Gastroesophageal sphincter (tissue), 4 donors: ENCODE results near the gene ZNF345. TPM values are rescaled to one million over a fixed set of nuclear protein-coding genes. Genes with fewer than 3 reads are reported as not detected.

Source experiments
- ATAC-seq: fragments of 150-250 bp; one replicate; pipeline ENCODE4 v1.9.1; 2016; ENCODE audit warnings: mild to moderate bottlenecking, moderate library complexity
- H3K27ac ChIP-seq, 4 donors: fragments of 200-600 bp; sonication (generic) in 3 of 4; 1 replicate in 3 of 4; 2 replicates in 1 of 4; pipeline ENCODE4 v1.5.1; 2016 to 2019
- H3K27me3 ChIP-seq: fragments of 200-600 bp; sonication (generic); one replicate; pipeline ENCODE4 v1.5.1; 2019
- H3K36me3 ChIP-seq, 2 donors: fragments of 200-600 bp; sonication (generic); one replicate each; pipeline ENCODE4 v1.5.1; 2019; ENCODE audit warnings: control low read depth in 1 of 2
- H3K4me1 ChIP-seq, 3 donors: fragments of 200-600 bp; sonication (generic); 1 replicate in 2 of 3; 2 replicates in 1 of 3; pipeline ENCODE4 v1.5.1; 2016 to 2019; ENCODE audit warnings: control low read depth in 2 of 3
- H3K4me3 ChIP-seq, 2 donors: fragments of 200-600 bp; sonication (generic); one replicate each; pipeline ENCODE4 v1.5.1; 2019; ENCODE audit warnings: mild to moderate bottlenecking in 1 of 2, moderate library complexity in 1 of 2
- H3K9me3 ChIP-seq, 3 donors: fragments of 200-600 bp; sonication (generic); one replicate each; pipeline ENCODE4 v1.5.1; 2017 to 2019; ENCODE audit warnings: control low read depth in 2 of 3
- CTCF ChIP-seq, 4 experiments: fragments of 200-600 bp in 2 of 4; fragments of 450-650 bp in 2 of 4; sonication (generic) in 1 of 4; IDR thresholded peaks; one replicate each; pipeline ENCODE4 v1.5.1; 2017 to 2019; ENCODE audit warnings: antibody characterized with exemption in 4 of 4, mild to moderate bottlenecking in 2 of 4, moderate library complexity in 2 of 4
- EP300 ChIP-seq: sonication (generic); formaldehyde crosslinking; IDR thresholded peaks from one replicate; pipeline ENCODE4 v1.6.1; 2017; ENCODE audit warnings: antibody characterized with exemption, mild to moderate bottlenecking
- POLR2A ChIP-seq, 2 donors: fragments of 450-650 bp; IDR thresholded peaks; one replicate each; pipeline ENCODE4 v1.6.1; 2017; ENCODE audit warnings: antibody characterized with exemption in 2 of 2, mild to moderate bottlenecking in 2 of 2, moderate library complexity in 1 of 2
- POLR2AphosphoS5 ChIP-seq: sonication (generic); formaldehyde crosslinking; IDR thresholded peaks from one replicate; pipeline ENCODE4 v1.6.1; 2017; ENCODE audit warnings: antibody characterized with exemption
- WGBS, 2 donors: methylation state at CpG; one replicate each; pipeline ENCODE4 v1.1.5; 2018; ENCODE audit warnings: low coverage in 1 of 2; 5-methylcytosine and 5-hydroxymethylcytosine counted together
- small RNA-seq, 4 donors: library from RNA; depleted of rRNA; stranded (forward); fragments of <200 nt; gene quantifications; one replicate each; pipeline ENCODE3, GENCODE V24; 2016
- total RNA-seq, 4 donors: library from RNA; depleted of rRNA; stranded (reverse); fragments of >200 nt; gene quantifications; one replicate each; pipeline ENCODE4 v1.1.0, GENCODE V29; 2016

ZNF345 gene
- total RNA-seq, 4 donors from 2014 or later, result 3.9 to 7.8 (median 5.7) TPM

- Histone ChIP-seq H3K9me3 (peaks cover 0 to 10% (median 0%) of the 10 kb centered on the region in 3 donors), H3K27me3 (no peaks in the 10 kb centered on the region), H3K27ac (no peak overlapping the region), H3K4me1 (peaks cover 0 to 23% (median 7%) of the 10 kb centered on the region in 3 donors), H3K4me3 (no peak overlapping the region), H3K36me3 (peaks cover 0 to 64% of the 10 kb centered on the region in 2 donors)
- no peak for ATAC-seq
- 97% methylated on average over 4 to 9 of the region's 9 CpGs for WGBS, 2 donors
- TF ChIP-seq POLR2A (IDR thresholded peaks at IDR 0.05), result no peak
- TF ChIP-seq EP300, result no peak
- TF ChIP-seq CTCF (IDR thresholded peaks at IDR 0.05), result no peak
- TF ChIP-seq POLR2AphosphoS5, result no peak
Observed at GRCh38 chr19:36918090-36918489, 67.4 kb downstream of the ZNF345 start.

Small RNA genes within 50 kb of the gene (small RNA-seq; reads per million reads assigned to genes)
- 0 reads per million in 4 donors for gene RF00019

Other genes starting within 250 kb of the ZNF345 start
- gene ZNF382, start 245.6 kb upstream of the ZNF345 start, total RNA-seq, result 10 to 100 TPM in 2 of 4 donors, 1 to 10 TPM in 2; 6.9 to 26.0 (median 16.6) TPM
- 10 to 100 TPM in 3 of 4 donors, 1 to 10 TPM in 1; 8.5 to 27.7 (median 17.1) TPM for gene ZNF461, start 184.0 kb upstream of the ZNF345 start, total RNA-seq
- 1 to 10 TPM; 6.2 to 9.6 (median 7.9) TPM for gene ZNF567, start 163.3 kb upstream of the ZNF345 start, total RNA-seq
- 1 to 10 TPM; 1.6 to 3.3 (median 2.0) TPM for gene ZNF850, start 78.1 kb upstream of the ZNF345 start, total RNA-seq
- gene ZNF790, start 12.5 kb upstream of the ZNF345 start, total RNA-seq, result 10 to 100 TPM in 3 of 4 donors, 1 to 10 TPM in 1; 9.7 to 15.7 (median 14.3) TPM
- 1 to 10 TPM; 2.3 to 6.9 (median 4.1) TPM for gene ZNF829, start 65.4 kb downstream of the ZNF345 start, total RNA-seq
- gene ZNF568, start 65.5 kb downstream of the ZNF345 start, total RNA-seq, result 10 to 100 TPM; 10.6 to 20.7 (median 15.4) TPM
- gene ZNF420, start 227.6 kb downstream of the ZNF345 start, total RNA-seq, result 10 to 100 TPM in 2 of 4 donors, 1 to 10 TPM in 2; 6.6 to 19.7 (median 14.5) TPM